Measurements from ENCODE around the gene C2orf68.
"Not testable (repeated sequence)": the region's sequence is repeated elsewhere in the genome, so short reads cannot be mapped to it uniquely, and the experiment has no call there.

Gene C2orf68

GRCh38 chr2:85578243-85579180 is 33.4 kb downstream of the C2orf68 start:
- no peaks in the 10 kb centered on the region for H3K36me3 ChIP-seq (ENCODE audit: control insufficient read depth, insufficient read depth, low read length)
- H3K9ac ChIP-seq (ENCODE audit: low read depth, low read length) = no peak overlapping the region
- H3K4me3 ChIP-seq (ENCODE audit: low read depth, low read length) = peak overlapping the region; percentile 59
- peaks cover 21% of the 10 kb centered on the region for H3K4me1 ChIP-seq (ENCODE audit: control insufficient read depth, insufficient read depth, low read length)
- H3K27ac ChIP-seq (ENCODE audit: low read depth, low read length) = peak overlapping the region; percentile 92
- H3K27me3 ChIP-seq (ENCODE audit: control insufficient read depth, insufficient read depth, low read length) = peaks cover 11% of the 10 kb centered on the region
- no peaks in the 10 kb centered on the region for H3K9me3 ChIP-seq (ENCODE audit: control insufficient read depth, insufficient read depth, low read length)

GRCh38 chr2:85577386-85578242 is 34.3 kb downstream of the C2orf68 start, which contains the start of gene VAMP8:
TSS of gene VAMP8 (plus strand) at chr2:85577586. CDS start at chr2:85577647, 61 bp downstream.
- H3K9me3 ChIP-seq (ENCODE audit: control insufficient read depth, insufficient read depth, low read length) = no peaks in the 10 kb centered on the region
- peaks cover 23% of the 10 kb centered on the region for H3K4me1 ChIP-seq (ENCODE audit: control insufficient read depth, insufficient read depth, low read length)
- H3K4me3 ChIP-seq (ENCODE audit: low read depth, low read length) = peak within 1 kb of the TSS; percentile 59
- peaks cover 13% of the 10 kb centered on the region for H3K27me3 ChIP-seq (ENCODE audit: control insufficient read depth, insufficient read depth, low read length)
- peak within 1 kb of the TSS; percentile 2; the same call in 1 of the 2 replicates for H3K9ac ChIP-seq (ENCODE audit: low read depth, low read length)
- H3K36me3 ChIP-seq (ENCODE audit: control insufficient read depth, insufficient read depth, low read length) = no peaks in the 10 kb centered on the region
- H3K27ac ChIP-seq (ENCODE audit: low read depth, low read length) = peak within 1 kb of the TSS; percentile 92

- peaks cover 13% of the 10 kb centered on the region for H3K27me3 ChIP-seq (ENCODE audit: control insufficient read depth, insufficient read depth, low read length)
- no peaks in the 10 kb centered on the region for H3K9me3 ChIP-seq (ENCODE audit: control insufficient read depth, insufficient read depth, low read length)
- H3K4me1 ChIP-seq (ENCODE audit: control insufficient read depth, insufficient read depth, low read length) = peaks cover 25% of the 10 kb centered on the region
- no peak overlapping the region for H3K9ac ChIP-seq (ENCODE audit: low read depth, low read length)
- H3K4me3 ChIP-seq (ENCODE audit: low read depth, low read length) = peak overlapping the region; percentile 59
- no peaks in the 10 kb centered on the region for H3K36me3 ChIP-seq (ENCODE audit: control insufficient read depth, insufficient read depth, low read length)
- peak overlapping the region; percentile 92 for H3K27ac ChIP-seq (ENCODE audit: low read depth, low read length)
These were observed 34.8 kb downstream of the C2orf68 start for GRCh38 chr2:85577063-85577385.

- Histone ChIP-seq H3K27ac (ENCODE audit: low read depth, low read length) (no peak overlapping the region), H3K9me3 (ENCODE audit: control insufficient read depth, insufficient read depth, low read length) (no peaks in the 10 kb centered on the region), H3K9ac (ENCODE audit: low read depth, low read length) (no peak overlapping the region), H3K4me3 (ENCODE audit: low read depth, low read length) (no peak overlapping the region), H3K36me3 (ENCODE audit: control insufficient read depth, insufficient read depth, low read length) (no peaks in the 10 kb centered on the region), H3K27me3 (ENCODE audit: control insufficient read depth, insufficient read depth, low read length) (peaks cover 26% of the 10 kb centered on the region), H3K4me1 (ENCODE audit: control insufficient read depth, insufficient read depth, low read length) (peaks cover 25% of the 10 kb centered on the region)
These were observed 36.1 kb downstream of the C2orf68 start for GRCh38 chr2:85575739-85576138.

- H3K9ac ChIP-seq (ENCODE audit: low read depth, low read length) = no peak overlapping the region
- H3K36me3 ChIP-seq (ENCODE audit: control insufficient read depth, insufficient read depth, low read length) = no peaks in the 10 kb centered on the region
- no peak overlapping the region for H3K4me3 ChIP-seq (ENCODE audit: low read depth, low read length)
- no peaks in the 10 kb centered on the region for H3K9me3 ChIP-seq (ENCODE audit: control insufficient read depth, insufficient read depth, low read length)
- H3K27me3 ChIP-seq (ENCODE audit: control insufficient read depth, insufficient read depth, low read length) = peaks cover 19% of the 10 kb centered on the region
- H3K27ac ChIP-seq (ENCODE audit: low read depth, low read length) = no peak overlapping the region
- H3K4me1 ChIP-seq (ENCODE audit: control insufficient read depth, insufficient read depth, low read length) = no peaks in the 10 kb centered on the region
These were observed 45.6 kb downstream of the C2orf68 start for GRCh38 chr2:85566265-85566664.

GRCh38 chr2:85564144-85564563 is 47.7 kb downstream of the C2orf68 start:
- Histone ChIP-seq H3K27me3 (ENCODE audit: control insufficient read depth, insufficient read depth, low read length) (peaks cover under 1% of the 10 kb centered on the region; the same call in 1 of the 2 replicates), H3K9me3 (ENCODE audit: control insufficient read depth, insufficient read depth, low read length) (no peaks in the 10 kb centered on the region), H3K36me3 (ENCODE audit: control insufficient read depth, insufficient read depth, low read length) (peaks cover under 1% of the 10 kb centered on the region; the same call in 1 of the 2 replicates), H3K4me3 (ENCODE audit: low read depth, low read length) (no peak overlapping the region), H3K9ac (ENCODE audit: low read depth, low read length) (no peak overlapping the region), H3K27ac (ENCODE audit: low read depth, low read length) (no peak overlapping the region), H3K4me1 (ENCODE audit: control insufficient read depth, insufficient read depth, low read length) (no peaks in the 10 kb centered on the region)

- H3K9ac ChIP-seq (ENCODE audit: low read depth, low read length) = peak within 1 kb of the TSS; percentile 96
- no peaks in the 10 kb centered on the region for H3K9me3 ChIP-seq (ENCODE audit: control insufficient read depth, insufficient read depth, low read length)
- peaks cover 26% of the 10 kb centered on the region for H3K36me3 ChIP-seq (ENCODE audit: control insufficient read depth, insufficient read depth, low read length)
- peak within 1 kb of the TSS; percentile 93 for H3K4me3 ChIP-seq (ENCODE audit: low read depth, low read length)
- H3K27me3 ChIP-seq (ENCODE audit: control insufficient read depth, insufficient read depth, low read length) = no peaks in the 10 kb centered on the region
- no peaks in the 10 kb centered on the region for H3K4me1 ChIP-seq (ENCODE audit: control insufficient read depth, insufficient read depth, low read length)
- H3K27ac ChIP-seq (ENCODE audit: low read depth, low read length) = peak within 1 kb of the TSS; percentile 97
These were observed 50.3 kb downstream of the C2orf68 start, which contains the start of gene GGCX for GRCh38 chr2:85561280-85562212. TSS of gene GGCX (minus strand) at chr2:85561493. CDS start at chr2:85561428, 65 bp downstream.

- Histone ChIP-seq H3K36me3 (ENCODE audit: control insufficient read depth, insufficient read depth, low read length) (peaks cover 32% of the 10 kb centered on the region), H3K4me3 (ENCODE audit: low read depth, low read length) (peak overlapping the region; percentile 93), H3K9me3 (ENCODE audit: control insufficient read depth, insufficient read depth, low read length) (no peaks in the 10 kb centered on the region), H3K27ac (ENCODE audit: low read depth, low read length) (peak overlapping the region; percentile 97), H3K9ac (ENCODE audit: low read depth, low read length) (peak overlapping the region; percentile 70), H3K4me1 (ENCODE audit: control insufficient read depth, insufficient read depth, low read length) (no peaks in the 10 kb centered on the region), H3K27me3 (ENCODE audit: control insufficient read depth, insufficient read depth, low read length) (no peaks in the 10 kb centered on the region)
These were observed 51.0 kb downstream of the C2orf68 start for GRCh38 chr2:85560812-85561279.

GRCh38 chr2:85560403-85560726 is 51.5 kb downstream of the C2orf68 start:
- peak overlapping the region; percentile 93 for H3K4me3 ChIP-seq (ENCODE audit: low read depth, low read length)
- peaks cover 37% of the 10 kb centered on the region for H3K36me3 ChIP-seq (ENCODE audit: control insufficient read depth, insufficient read depth, low read length)
- 0 out of 2 replicates have a peak overlapping the region, but pooled peaks have one; percentile 70 for H3K9ac ChIP-seq (ENCODE audit: low read depth, low read length)
- H3K27ac ChIP-seq (ENCODE audit: low read depth, low read length); H3K9me3 ChIP-seq (ENCODE audit: control insufficient read depth, insufficient read depth, low read length); H3K4me1 ChIP-seq (ENCODE audit: control insufficient read depth, insufficient read depth, low read length); H3K27me3 ChIP-seq (ENCODE audit: control insufficient read depth, insufficient read depth, low read length): not testable (repeated sequence)

- H3K36me3 ChIP-seq (ENCODE audit: control insufficient read depth, insufficient read depth, low read length) = peaks cover 56% of the 10 kb centered on the region
- H3K4me3 ChIP-seq (ENCODE audit: low read depth, low read length) = no peak overlapping the region
- no peaks in the 10 kb centered on the region for H3K27me3 ChIP-seq (ENCODE audit: control insufficient read depth, insufficient read depth, low read length)
- no peaks in the 10 kb centered on the region for H3K4me1 ChIP-seq (ENCODE audit: control insufficient read depth, insufficient read depth, low read length)
- no peaks in the 10 kb centered on the region for H3K9me3 ChIP-seq (ENCODE audit: control insufficient read depth, insufficient read depth, low read length)
- H3K9ac ChIP-seq (ENCODE audit: low read depth, low read length) = no peak overlapping the region
- no peak overlapping the region for H3K27ac ChIP-seq (ENCODE audit: low read depth, low read length)
These were observed 53.7 kb downstream of the C2orf68 start for GRCh38 chr2:85558160-85558559.
